NCI-H526 (cell line): ENCODE measurements around the gene EGFL6.
"Not testable (repeated sequence)": the region's sequence is repeated elsewhere in the genome, so short reads cannot be mapped to it uniquely, and the experiment has no call there.

Source experiments
- DNase-seq, 2 experiments: peaks; one replicate each; lab custom pipeline; 2025; lab: John Stamatoyannopoulos, UW

EGFL6 gene

GRCh38 chrX:13590914-13591313 is 21.5 kb downstream of the EGFL6 start:
- DNase-seq, result no peak

GRCh38 chrX:13597874-13598273 is 28.5 kb downstream of the EGFL6 start:
- DNase-seq, result no peak

- DNase-seq, result peak in 1 of 2 experiments; percentile 4
These were observed 29.5 kb downstream of the EGFL6 start for GRCh38 chrX:13598877-13599276.

GRCh38 chrX:13599491-13599890 is 30.1 kb downstream of the EGFL6 start:
- no peak for DNase-seq

- peak in 1 of 2 experiments; percentile 5 for DNase-seq
These were observed 36.2 kb downstream of the EGFL6 start for GRCh38 chrX:13605611-13606010.

GRCh38 chrX:13607331-13607995 is 38.1 kb downstream of the EGFL6 start:
- no peak for DNase-seq

GRCh38 chrX:13607996-13608365 is 38.6 kb downstream of the EGFL6 start:
- no peak for DNase-seq

GRCh38 chrX:13614154-13614553 is 44.8 kb downstream of the EGFL6 start:
- no peak for DNase-seq

- DNase-seq, result no peak
These were observed 50.8 kb downstream of the EGFL6 start for GRCh38 chrX:13620207-13620606.

GRCh38 chrX:13622401-13622964 is 53.1 kb downstream of the EGFL6 start:
- no peak for DNase-seq

- DNase-seq, result peak in 1 of 2 experiments; percentile 2
These were observed 57.9 kb downstream of the EGFL6 start for GRCh38 chrX:13627306-13627705.

GRCh38 chrX:13637224-13637623 is 67.8 kb downstream of the EGFL6 start:
- not testable (repeated sequence) for DNase-seq

- DNase-seq, result no peak
These were observed 68.6 kb downstream of the EGFL6 start for GRCh38 chrX:13638021-13638420.

GRCh38 chrX:13638826-13639225 is 69.4 kb downstream of the EGFL6 start:
- DNase-seq, result no peak

- DNase-seq, result not testable (repeated sequence)
These were observed 72.3 kb downstream of the EGFL6 start for GRCh38 chrX:13641684-13642083.

GRCh38 chrX:13645464-13646153 is 76.2 kb downstream of the EGFL6 start:
- no peak for DNase-seq

GRCh38 chrX:13646154-13646549 is 76.8 kb downstream of the EGFL6 start:
- DNase-seq, result peak; percentile 16 to 83

- DNase-seq, result no peak
These were observed 78.4 kb downstream of the EGFL6 start for GRCh38 chrX:13647709-13648212.

GRCh38 chrX:13648336-13648735 is 78.9 kb downstream of the EGFL6 start:
- not testable (repeated sequence) for DNase-seq

- no peak for DNase-seq
These were observed 80.4 kb downstream of the EGFL6 start for GRCh38 chrX:13649838-13650237.

GRCh38 chrX:13650318-13650717 is 80.9 kb downstream of the EGFL6 start:
- no peak for DNase-seq

- DNase-seq, result no peak
These were observed 81.7 kb downstream of the EGFL6 start for GRCh38 chrX:13651150-13651549.

- no peak for DNase-seq
These were observed 82.9 kb downstream of the EGFL6 start for GRCh38 chrX:13652287-13652793.
